ENCODE data around the gene UBXN2A.

The UBXN2A gene

DNA sequence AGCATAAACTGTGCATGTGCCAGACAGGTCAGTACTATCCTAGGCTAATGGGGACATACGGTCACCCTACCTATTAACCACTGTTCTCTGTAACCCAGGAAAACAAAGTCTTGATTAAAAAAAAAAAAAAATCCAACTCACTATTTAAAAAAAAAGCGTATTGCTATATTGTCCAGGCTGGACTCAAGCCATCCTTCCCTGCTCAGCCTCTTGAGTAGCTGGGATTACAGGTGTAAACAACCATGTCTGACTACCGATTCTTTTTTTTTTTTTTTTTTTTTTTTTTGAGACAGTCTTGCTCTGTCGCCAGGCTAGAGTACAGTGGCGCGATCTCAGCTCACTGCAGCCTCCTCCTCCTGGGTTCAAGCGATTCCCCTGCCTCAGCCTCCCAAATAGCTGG, 24.9 kb upstream of the UBXN2A start:
- Histone ChIP-seq H3K9ac (ENCODE audit: low read length) (no peak overlapping the region), H3K27ac (ENCODE audit: low read depth, low read length) (no peak overlapping the region), H3F3A (ENCODE audit: insufficient read depth) (peaks cover 2% of the 10 kb centered on the region; the same call in 1 of the 2 replicates), H3K9me3 (ENCODE audit: insufficient read depth, low read length) (no peaks in the 10 kb centered on the region), H3K4me3 (ENCODE audit: insufficient read depth, low read length, poor library complexity, severe bottlenecking) (no peak overlapping the region), H3K79me2 (ENCODE audit: insufficient read depth, low read length) (peaks cover 88% of the 10 kb centered on the region), H3K4me2 (ENCODE audit: low read depth, low read length, poor library complexity, severe bottlenecking) (no peak overlapping the region), H3K36me3 (ENCODE audit: low read length) (no peaks in the 10 kb centered on the region), H3K9me2 (replicated peaks; ENCODE audit: insufficient read depth, low read length) (no peaks in the 10 kb centered on the region), H3K27me3 (ENCODE audit: low read length) (no peaks in the 10 kb centered on the region), H4K20me1 (ENCODE audit: low read depth, low read length) (no peaks in the 10 kb centered on the region), H2AFZ (ENCODE audit: low read depth, low read length, severe bottlenecking) (no peak overlapping the region)
- TF ChIP-seq, protein P1, sequence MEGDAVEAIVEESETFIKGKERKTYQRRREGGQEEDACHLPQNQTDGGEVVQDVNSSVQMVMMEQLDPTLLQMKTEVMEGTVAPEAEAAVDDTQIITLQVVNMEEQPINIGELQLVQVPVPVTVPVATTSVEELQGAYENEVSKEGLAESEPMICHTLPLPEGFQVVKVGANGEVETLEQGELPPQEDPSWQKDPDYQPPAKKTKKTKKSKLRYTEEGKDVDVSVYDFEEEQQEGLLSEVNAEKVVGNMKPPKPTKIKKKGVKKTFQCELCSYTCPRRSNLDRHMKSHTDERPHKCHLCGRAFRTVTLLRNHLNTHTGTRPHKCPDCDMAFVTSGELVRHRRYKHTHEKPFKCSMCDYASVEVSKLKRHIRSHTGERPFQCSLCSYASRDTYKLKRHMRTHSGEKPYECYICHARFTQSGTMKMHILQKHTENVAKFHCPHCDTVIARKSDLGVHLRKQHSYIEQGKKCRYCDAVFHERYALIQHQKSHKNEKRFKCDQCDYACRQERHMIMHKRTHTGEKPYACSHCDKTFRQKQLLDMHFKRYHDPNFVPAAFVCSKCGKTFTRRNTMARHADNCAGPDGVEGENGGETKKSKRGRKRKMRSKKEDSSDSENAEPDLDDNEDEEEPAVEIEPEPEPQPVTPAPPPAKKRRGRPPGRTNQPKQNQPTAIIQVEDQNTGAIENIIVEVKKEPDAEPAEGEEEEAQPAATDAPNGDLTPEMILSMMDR (IDR thresholded peaks at IDR 0.05; ENCODE audit: insufficient read depth, low read length, poor library complexity, severe bottlenecking): no peak
- no peak for TF ChIP-seq EZH2phosphoT487 (conservative IDR thresholded peaks at IDR 0.05; ENCODE audit: low read length)

DNA sequence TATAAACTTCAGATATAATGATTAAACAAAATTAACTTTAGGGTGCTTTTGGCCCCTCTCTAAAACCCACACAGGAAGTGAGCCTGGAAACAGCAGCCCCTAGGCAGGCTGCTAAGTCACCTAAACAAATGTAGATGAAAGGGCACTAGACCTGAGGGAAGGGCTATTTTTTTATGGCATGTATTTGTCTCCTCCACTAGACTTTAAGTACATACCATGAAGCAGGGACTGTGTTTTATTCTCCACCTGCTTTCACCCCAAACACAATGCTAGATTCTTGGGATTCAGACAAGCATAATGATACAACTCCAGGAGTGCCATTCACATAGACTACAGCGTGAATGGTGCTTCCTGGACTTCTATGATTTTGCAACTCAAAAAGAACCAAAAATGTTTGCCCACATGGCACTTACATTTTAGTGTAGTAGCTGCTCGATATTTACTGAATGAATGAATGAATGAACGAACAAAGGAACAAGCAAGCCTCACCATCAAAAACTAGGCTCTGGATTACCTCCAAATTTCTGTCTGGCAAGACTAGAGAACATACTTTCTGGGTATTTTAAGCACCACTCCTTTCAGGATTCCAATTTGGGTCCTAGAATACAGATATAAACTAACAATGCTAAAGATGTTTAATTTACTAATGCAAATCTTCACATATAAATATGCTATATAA, 23.4 kb upstream of the UBXN2A start:
- Histone ChIP-seq H3K27ac (ENCODE audit: low read depth, low read length) (peak overlapping the region; percentile 40), H3F3A (ENCODE audit: insufficient read depth) (peaks cover 2% of the 10 kb centered on the region; the same call in 1 of the 2 replicates), H3K9me2 (replicated peaks; ENCODE audit: insufficient read depth, low read length) (no peaks in the 10 kb centered on the region), H3K9me3 (ENCODE audit: insufficient read depth, low read length) (no peaks in the 10 kb centered on the region), H3K36me3 (ENCODE audit: low read length) (no peaks in the 10 kb centered on the region), H4K20me1 (ENCODE audit: low read depth, low read length) (0 out of 2 replicates have a peak, but pooled peaks cover 5% of the 10 kb centered on the region), H3K9ac (ENCODE audit: low read length) (peak overlapping the region; percentile 3; the same call in 1 of the 2 replicates), H3K4me3 (ENCODE audit: insufficient read depth, low read length, poor library complexity, severe bottlenecking) (no peak overlapping the region), H3K4me2 (ENCODE audit: low read depth, low read length, poor library complexity, severe bottlenecking) (peak overlapping the region; percentile 50), H3K27me3 (ENCODE audit: low read length) (no peaks in the 10 kb centered on the region), H3K79me2 (ENCODE audit: insufficient read depth, low read length) (peaks cover 89% of the 10 kb centered on the region), H2AFZ (ENCODE audit: low read depth, low read length, severe bottlenecking) (no peak overlapping the region)
- TF ChIP-seq, protein P1 (IDR thresholded peaks at IDR 0.05; ENCODE audit: insufficient read depth, low read length, poor library complexity, severe bottlenecking): no peak
- TF ChIP-seq EZH2phosphoT487 (conservative IDR thresholded peaks at IDR 0.05; ENCODE audit: low read length): no peak

DNA sequence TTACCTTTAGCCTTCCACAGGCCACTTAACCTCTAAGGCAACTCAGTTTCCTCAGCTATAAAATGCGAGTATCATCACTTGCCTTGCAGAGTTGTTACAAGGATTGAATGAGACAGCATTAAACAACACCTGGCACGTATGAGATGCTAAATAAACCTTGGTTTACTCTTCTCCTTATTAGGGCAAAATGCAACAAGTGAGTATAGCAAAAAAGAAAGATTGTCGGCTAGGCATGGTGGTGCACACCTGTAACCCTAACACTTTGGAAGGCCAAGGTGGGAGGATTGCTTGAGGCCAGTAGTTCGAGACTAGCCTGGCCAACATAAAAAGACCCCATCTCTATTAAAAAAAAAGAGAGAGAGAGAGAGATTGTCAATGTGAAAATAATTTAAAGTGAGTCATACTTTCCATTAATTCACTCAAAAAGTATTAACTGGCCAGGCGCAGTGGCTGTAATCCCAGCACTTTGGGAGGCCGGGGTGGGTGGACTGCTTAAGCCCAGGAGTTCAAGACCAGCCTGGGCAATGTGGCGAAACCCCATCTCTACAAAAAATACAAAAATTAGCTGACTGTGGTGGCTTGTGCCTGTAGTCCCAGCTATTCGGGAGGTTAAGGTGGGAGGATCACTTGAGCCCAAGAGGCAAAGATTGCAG, 21.3 kb upstream of the UBXN2A start:
- no peak for TF ChIP-seq EZH2phosphoT487 (conservative IDR thresholded peaks at IDR 0.05; ENCODE audit: low read length)
- TF ChIP-seq, protein P1 (IDR thresholded peaks at IDR 0.05; ENCODE audit: insufficient read depth, low read length, poor library complexity, severe bottlenecking): no peak
- Histone ChIP-seq H4K20me1 (ENCODE audit: low read depth, low read length) (0 out of 2 replicates have a peak, but pooled peaks cover 15% of the 10 kb centered on the region), H3K79me2 (ENCODE audit: insufficient read depth, low read length) (peaks cover 89% of the 10 kb centered on the region)

More for the DNA sequence above, 21.3 kb upstream of the UBXN2A start:
- Histone ChIP-seq H3K4me2 (ENCODE audit: low read depth, low read length, poor library complexity, severe bottlenecking) (no peak overlapping the region), H3K9me3 (ENCODE audit: insufficient read depth, low read length) (no peaks in the 10 kb centered on the region), H3K27ac (ENCODE audit: low read depth, low read length) (no peak overlapping the region), H2AFZ (ENCODE audit: low read depth, low read length, severe bottlenecking) (no peak overlapping the region), H3K4me3 (ENCODE audit: insufficient read depth, low read length, poor library complexity, severe bottlenecking) (no peak overlapping the region), H3K9ac (ENCODE audit: low read length) (no peak overlapping the region), H3F3A (ENCODE audit: insufficient read depth) (peaks cover 2% of the 10 kb centered on the region; the same call in 1 of the 2 replicates), H3K9me2 (replicated peaks; ENCODE audit: insufficient read depth, low read length) (no peaks in the 10 kb centered on the region), H3K36me3 (ENCODE audit: low read length) (no peaks in the 10 kb centered on the region), H3K27me3 (ENCODE audit: low read length) (no peaks in the 10 kb centered on the region)
